Neural cell (in vitro differentiated cells): ENCODE results near the gene COX14. TPM values are rescaled to one million over a fixed set of nuclear protein-coding genes. Genes with fewer than 3 reads are reported as not detected.

ENCODE experiments used
- H2AFZ ChIP-seq: fragments of 200-600, 300-800 bp; sonication (generic), shearing (Covaris generic); 2 replicates; pipeline ENCODE4 v1.6.0; 2014; ENCODE audit warnings: low read depth, mild to moderate bottlenecking, antibody characterized with exemption, low read length, moderate library complexity
- H3F3A ChIP-seq: fragments of 200-600 bp; shearing (Covaris generic); 2 replicates; pipeline ENCODE4 v1.6.1; 2016; ENCODE audit warnings: mild to moderate bottlenecking, moderate library complexity, mixed read lengths, antibody characterized with exemption, low read length; ENCODE audit not compliant: insufficient read depth, poor library complexity, severe bottlenecking
- H3K27ac ChIP-seq: fragments of 200-600, 300-800 bp; sonication (generic), shearing (Covaris generic); 2 replicates; pipeline ENCODE4 v1.5.1; 2014; ENCODE audit warnings: mild to moderate bottlenecking, low read length, moderate library complexity
- H3K27me3 ChIP-seq: fragments of 300-800, 200-600 bp; sonication (generic), shearing (Covaris generic); 2 replicates; pipeline ENCODE4 v1.6.0; 2014; ENCODE audit warnings: mild to moderate bottlenecking, low read depth, low read length, moderate library complexity; ENCODE audit not compliant: insufficient read depth
- H3K36me3 ChIP-seq: fragments of 300-800, 200-600 bp; sonication (generic), shearing (Covaris generic); 2 replicates; pipeline ENCODE4 v1.5.1; 2014; ENCODE audit warnings: mild to moderate bottlenecking, antibody characterized with exemption, low read length, moderate library complexity; ENCODE audit not compliant: insufficient read depth
- H3K4me2 ChIP-seq: fragments of 300-800, 200-600 bp; sonication (generic), shearing (Covaris generic); 2 replicates; pipeline ENCODE4 v1.6.0; 2014; ENCODE audit warnings: mild to moderate bottlenecking, low read length
- H3K4me3 ChIP-seq: fragments of 300-800, 200-600 bp; sonication (generic), shearing (Covaris generic); 2 replicates; pipeline ENCODE4 v1.5.1; 2014; ENCODE audit warnings: mild to moderate bottlenecking, low read length, moderate library complexity
- H3K79me2 ChIP-seq: fragments of 200-600 bp; shearing (Covaris generic); replicated peaks from 2 replicates; pipeline ENCODE4 v1.6.0; 2014; ENCODE audit warnings: mild to moderate bottlenecking, low read length, moderate library complexity; ENCODE audit not compliant: insufficient read depth
- H3K9ac ChIP-seq: fragments of 300-800, 200-600 bp; sonication (generic), shearing (Covaris generic); 2 replicates; pipeline ENCODE4 v1.6.1; 2016; ENCODE audit warnings: mild to moderate bottlenecking, low read length, mixed read lengths
- H3K9me2 ChIP-seq: fragments of 200-600 bp; shearing (Covaris generic); 2 replicates; pipeline ENCODE4 v1.6.1; 2016; ENCODE audit warnings: mild to moderate bottlenecking, low read length, mixed read lengths; ENCODE audit not compliant: insufficient read depth
- H3K9me3 ChIP-seq: fragments of 200-600, 300-800 bp; sonication (generic), shearing (Covaris generic); 2 replicates; pipeline ENCODE4 v1.6.1; 2016; ENCODE audit warnings: mild to moderate bottlenecking, mixed run types, low read length, moderate library complexity, mixed read lengths
- H4K20me1 ChIP-seq: fragments of 200-600 bp; shearing (Covaris generic); 2 replicates; pipeline ENCODE4 v1.6.1; 2016; ENCODE audit warnings: mild to moderate bottlenecking, mixed run types; ENCODE audit not compliant: insufficient read depth
- EP300 ChIP-seq: fragments of 450-650 bp; conservative IDR thresholded peaks from 2 replicates; pipeline ENCODE4 v1.6.1; 2014; ENCODE audit warnings: antibody characterized with exemption, mild to moderate bottlenecking, moderate library complexity; ENCODE audit not compliant: poor library complexity, severe bottlenecking
- EZH2 ChIP-seq: fragments of 200-600, 300-800 bp; shearing (Covaris generic), sonication (generic); IDR thresholded peaks from 2 replicates; pipeline ENCODE4 v1.6.1; 2014; ENCODE audit warnings: antibody characterized with exemption, low read length, borderline replicate concordance, mild to moderate bottlenecking; ENCODE audit not compliant: insufficient read depth, poor library complexity, severe bottlenecking
- MXI1 ChIP-seq: fragments of 450-650 bp; conservative IDR thresholded peaks from 2 replicates; pipeline ENCODE4 v1.6.1; 2014; ENCODE audit warnings: antibody characterized with exemption, mild to moderate bottlenecking; ENCODE audit not compliant: poor library complexity, severe bottlenecking
- POLR2AphosphoS5 ChIP-seq: IDR thresholded peaks from 2 replicates; pipeline ENCODE4 v1.6.1; 2012
- RAD21 ChIP-seq: fragments of 450-650 bp; conservative IDR thresholded peaks from 2 replicates; pipeline ENCODE4 v1.6.1; 2014; ENCODE audit warnings: antibody characterized with exemption, mild to moderate bottlenecking, moderate library complexity
- SMC3 ChIP-seq: fragments of 450-650 bp; conservative IDR thresholded peaks from 2 replicates; pipeline ENCODE4 v1.6.1; 2014; ENCODE audit warnings: antibody characterized with exemption, mild to moderate bottlenecking, moderate library complexity; ENCODE audit not compliant: poor library complexity
- TAF1 ChIP-seq: IDR thresholded peaks from 2 replicates; pipeline ENCODE4 v1.6.1; 2012; ENCODE audit warnings: low read depth
- polyA plus RNA-seq: library from polyadenylated mRNA; depleted of rRNA; stranded (reverse); fragments of >200 nt; gene quantifications from 2 replicates; pipeline ENCODE4 v1.2.3, GENCODE V29; 2014
- TF ChIP-seq, protein P1 (sequence below): IDR thresholded peaks from 2 replicates; pipeline ENCODE4 v1.6.1; 2012; ENCODE audit warnings: borderline replicate concordance
- TF ChIP-seq, protein P2 (sequence below): fragments of 450-650 bp; IDR thresholded peaks from 2 replicates; pipeline ENCODE4 v1.5.1; 2014; ENCODE audit warnings: antibody characterized with exemption, mild to moderate bottlenecking, moderate library complexity; ENCODE audit not compliant: poor library complexity, severe bottlenecking

COX14 gene
- polyA plus RNA-seq, 1 donor from 2014 or later = 79.3 TPM

DNA sequence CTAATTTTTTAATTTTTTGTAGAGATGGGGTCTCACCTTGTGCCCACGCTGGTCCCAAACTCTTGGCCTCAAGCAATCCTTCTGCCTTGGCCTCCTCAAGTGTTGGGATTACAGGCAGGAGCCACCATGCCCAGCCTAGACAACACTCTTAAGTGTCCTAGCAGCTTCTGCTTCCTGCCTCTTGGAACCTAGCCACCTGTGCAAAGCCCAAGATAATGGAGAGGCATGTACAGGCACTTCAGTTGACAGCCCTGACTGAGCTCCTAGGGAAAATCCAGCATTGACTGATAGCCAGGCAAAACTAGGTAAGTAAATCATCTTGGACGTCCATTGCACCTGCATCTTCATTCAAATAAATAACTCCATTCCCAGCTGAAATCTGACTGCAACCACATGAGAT lies 15.5 kb downstream of the COX14 start:
- Histone ChIP-seq H3K27me3 (no peaks in the 10 kb centered on the region), H2AFZ (no peak overlapping the region), H3K4me2 (no peak overlapping the region), H3K9me3 (no peaks in the 10 kb centered on the region), H3K4me3 (no peak overlapping the region), H4K20me1 (no peaks in the 10 kb centered on the region), H3K9me2 (no peaks in the 10 kb centered on the region), H3K79me2 (no peaks in the 10 kb centered on the region), H3K9ac (no peak overlapping the region), H3K36me3 (no peaks in the 10 kb centered on the region), H3F3A (no peaks in the 10 kb centered on the region), H3K27ac (no peak overlapping the region)
- TF ChIP-seq RAD21 (no peak), SMC3 (no peak), EZH2 (no peak), EP300 (no peak), POLR2AphosphoS5 (no peak), TAF1 (no peak), MXI1 (no peak)
- TF ChIP-seq, protein P1, sequence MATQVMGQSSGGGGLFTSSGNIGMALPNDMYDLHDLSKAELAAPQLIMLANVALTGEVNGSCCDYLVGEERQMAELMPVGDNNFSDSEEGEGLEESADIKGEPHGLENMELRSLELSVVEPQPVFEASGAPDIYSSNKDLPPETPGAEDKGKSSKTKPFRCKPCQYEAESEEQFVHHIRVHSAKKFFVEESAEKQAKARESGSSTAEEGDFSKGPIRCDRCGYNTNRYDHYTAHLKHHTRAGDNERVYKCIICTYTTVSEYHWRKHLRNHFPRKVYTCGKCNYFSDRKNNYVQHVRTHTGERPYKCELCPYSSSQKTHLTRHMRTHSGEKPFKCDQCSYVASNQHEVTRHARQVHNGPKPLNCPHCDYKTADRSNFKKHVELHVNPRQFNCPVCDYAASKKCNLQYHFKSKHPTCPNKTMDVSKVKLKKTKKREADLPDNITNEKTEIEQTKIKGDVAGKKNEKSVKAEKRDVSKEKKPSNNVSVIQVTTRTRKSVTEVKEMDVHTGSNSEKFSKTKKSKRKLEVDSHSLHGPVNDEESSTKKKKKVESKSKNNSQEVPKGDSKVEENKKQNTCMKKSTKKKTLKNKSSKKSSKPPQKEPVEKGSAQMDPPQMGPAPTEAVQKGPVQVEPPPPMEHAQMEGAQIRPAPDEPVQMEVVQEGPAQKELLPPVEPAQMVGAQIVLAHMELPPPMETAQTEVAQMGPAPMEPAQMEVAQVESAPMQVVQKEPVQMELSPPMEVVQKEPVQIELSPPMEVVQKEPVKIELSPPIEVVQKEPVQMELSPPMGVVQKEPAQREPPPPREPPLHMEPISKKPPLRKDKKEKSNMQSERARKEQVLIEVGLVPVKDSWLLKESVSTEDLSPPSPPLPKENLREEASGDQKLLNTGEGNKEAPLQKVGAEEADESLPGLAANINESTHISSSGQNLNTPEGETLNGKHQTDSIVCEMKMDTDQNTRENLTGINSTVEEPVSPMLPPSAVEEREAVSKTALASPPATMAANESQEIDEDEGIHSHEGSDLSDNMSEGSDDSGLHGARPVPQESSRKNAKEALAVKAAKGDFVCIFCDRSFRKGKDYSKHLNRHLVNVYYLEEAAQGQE = no peak

DNA sequence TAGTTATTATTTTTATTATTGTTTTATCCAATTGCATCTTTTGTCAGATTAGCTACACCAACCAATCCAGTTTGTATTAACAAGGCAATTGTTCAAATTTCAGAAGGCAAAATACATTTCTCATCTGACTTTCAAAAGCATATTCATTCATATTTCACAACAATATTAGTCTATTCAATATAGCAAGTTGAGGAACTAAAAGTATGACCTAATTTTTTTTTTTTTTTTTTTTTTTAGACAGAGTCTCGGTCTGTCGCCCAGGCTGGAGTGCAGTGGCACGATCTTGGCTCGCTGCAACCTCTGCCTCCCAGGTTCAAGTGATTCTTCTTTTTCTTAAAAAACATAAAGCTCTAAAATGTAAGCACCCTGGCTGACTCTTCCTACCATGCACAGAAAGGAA lies 17.3 kb downstream of the COX14 start:
- H3K9me3 ChIP-seq = no peaks in the 10 kb centered on the region
- peaks cover 5% of the 10 kb centered on the region for H3K36me3 ChIP-seq
- TF ChIP-seq, protein P2, sequence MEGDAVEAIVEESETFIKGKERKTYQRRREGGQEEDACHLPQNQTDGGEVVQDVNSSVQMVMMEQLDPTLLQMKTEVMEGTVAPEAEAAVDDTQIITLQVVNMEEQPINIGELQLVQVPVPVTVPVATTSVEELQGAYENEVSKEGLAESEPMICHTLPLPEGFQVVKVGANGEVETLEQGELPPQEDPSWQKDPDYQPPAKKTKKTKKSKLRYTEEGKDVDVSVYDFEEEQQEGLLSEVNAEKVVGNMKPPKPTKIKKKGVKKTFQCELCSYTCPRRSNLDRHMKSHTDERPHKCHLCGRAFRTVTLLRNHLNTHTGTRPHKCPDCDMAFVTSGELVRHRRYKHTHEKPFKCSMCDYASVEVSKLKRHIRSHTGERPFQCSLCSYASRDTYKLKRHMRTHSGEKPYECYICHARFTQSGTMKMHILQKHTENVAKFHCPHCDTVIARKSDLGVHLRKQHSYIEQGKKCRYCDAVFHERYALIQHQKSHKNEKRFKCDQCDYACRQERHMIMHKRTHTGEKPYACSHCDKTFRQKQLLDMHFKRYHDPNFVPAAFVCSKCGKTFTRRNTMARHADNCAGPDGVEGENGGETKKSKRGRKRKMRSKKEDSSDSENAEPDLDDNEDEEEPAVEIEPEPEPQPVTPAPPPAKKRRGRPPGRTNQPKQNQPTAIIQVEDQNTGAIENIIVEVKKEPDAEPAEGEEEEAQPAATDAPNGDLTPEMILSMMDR = no peak
- TF ChIP-seq MXI1 (no peak), RAD21 (no peak), TAF1 (no peak), POLR2AphosphoS5 (no peak), SMC3 (no peak), EZH2 (no peak), EP300 (no peak)
- TF ChIP-seq, protein P1 = no peak
- H3K9ac ChIP-seq = no peak overlapping the region
- H3K9me2 ChIP-seq = no peaks in the 10 kb centered on the region
- no peaks in the 10 kb centered on the region for H3K79me2 ChIP-seq
- no peak overlapping the region for H2AFZ ChIP-seq
- H3K27ac ChIP-seq = no peak overlapping the region
- H4K20me1 ChIP-seq = no peaks in the 10 kb centered on the region
- no peaks in the 10 kb centered on the region for H3K27me3 ChIP-seq
- no peak overlapping the region for H3K4me3 ChIP-seq
- H3K4me2 ChIP-seq = no peak overlapping the region
- no peaks in the 10 kb centered on the region for H3F3A ChIP-seq
